Psoas muscle (tissue), 8 donors: ENCODE measurements around the gene SSBP3. TPM values are rescaled to one million over a fixed set of nuclear protein-coding genes. Genes with fewer than 3 reads are reported as not detected.
A peak's percentile ranks its signal among the peaks of the same experiment; 100 is the strongest.

Experiments
- ATAC-seq, 4 donors: fragments of 200-7000 bp; cut with Tn5 transposase; one replicate each; pipeline ENCODE4 v1.9.1; 2020; ENCODE audit warnings: moderate library complexity in 3 of 4, mild to moderate bottlenecking in 2 of 4
- DNase-seq, 2 donors: peaks; one replicate each; pipeline ENCODE4 v3.0.0-alpha.2; 2020
- H3K27ac ChIP-seq: fragments of 200-600 bp; one replicate; pipeline ENCODE4 v1.8.0; 2022
- H3K27me3 ChIP-seq, 3 donors: fragments of 200-600 bp in 1 of 3; one replicate each; pipeline versions ENCODE4 v1.6.1 to v1.8.0; 2013 to 2022; ENCODE audit warnings: low read length in 2 of 3, mild to moderate bottlenecking in 2 of 3, moderate library complexity in 1 of 3; ENCODE audit not compliant: insufficient read depth in 3 of 3
- H3K36me3 ChIP-seq, 2 donors: fragments of 200-600 bp in 1 of 2; one replicate each; pipeline versions ENCODE4 v1.6.1 to v1.8.0; 2013 to 2022; ENCODE audit warnings: low read depth in 1 of 2, mild to moderate bottlenecking in 1 of 2, moderate library complexity in 1 of 2; ENCODE audit not compliant: insufficient read depth in 1 of 2
- H3K4me1 ChIP-seq: fragments of 200-600 bp; one replicate; pipeline ENCODE4 v1.8.0; 2022
- H3K4me3 ChIP-seq: fragments of 200-600 bp; one replicate; pipeline ENCODE4 v1.8.0; 2022; ENCODE audit warnings: mild to moderate bottlenecking
- H3K9me3 ChIP-seq: fragments of 200-600 bp; one replicate; pipeline ENCODE4 v1.8.0; 2022
- WGBS, 3 donors: extraction: QIAGEN DNeasy Blood & Tissue Kit; methylation state at CpG; one replicate each; pipeline versions ENCODE4 v1.1.6 to v1.1.7; 2013; 5-methylcytosine and 5-hydroxymethylcytosine counted together
- intact Hi-C, 2 donors: fragments of 100-400 bp; cut with DNase I; formaldehyde crosslinking; loops; one replicate each; pipeline versions ENCODE4 v1.11.0 to v1.14.2; 2022
- polyA plus RNA-seq, 3 donors: library from polyadenylated mRNA; stranded (reverse); fragments of 200-250 nt; gene quantifications; one replicate each; pipeline ENCODE4 v1.2.3, GENCODE V29; 2013
- total RNA-seq, 4 donors: library from RNA; stranded (reverse); fragmentation: NEBNext Ultra II Directional in 2 of 4; extraction: Animal tissue kit (Norgen Biotek cat#: 25700) in 2 of 4; gene quantifications; one replicate each; pipeline versions ENCODE4 v1.2.1 to v1.2.4, GENCODE V29; 2021 to 2023
- TF ChIP-seq, protein P1 (sequence below): fragments of 200-600 bp; IDR thresholded peaks from one replicate; pipeline ENCODE4 v1.8.0; 2022; ENCODE audit warnings: antibody characterized with exemption
- donor health status: healthy with polysubstance abuse.
- donor health status: DM: no; HTN: no; CAD: no; lungs with moderate emphysema.
- donor health status: Bipolar disorder and iron deficiency.
- donor health status: healthy.
- donor health status: DM: yes; HTN: yes; CAD: no.
- donor health status: DM: no; HTN: no; CAD: no.
- donor health status: DM: no; HTN: no; CAD: no.
- donor health status: DM: yes; HTN: yes; CAD: no.

SSBP3 gene
- total and polyA plus RNA-seq, 7 donors: 7.9 to 24.2 (median 21.6) TPM

DNA sequence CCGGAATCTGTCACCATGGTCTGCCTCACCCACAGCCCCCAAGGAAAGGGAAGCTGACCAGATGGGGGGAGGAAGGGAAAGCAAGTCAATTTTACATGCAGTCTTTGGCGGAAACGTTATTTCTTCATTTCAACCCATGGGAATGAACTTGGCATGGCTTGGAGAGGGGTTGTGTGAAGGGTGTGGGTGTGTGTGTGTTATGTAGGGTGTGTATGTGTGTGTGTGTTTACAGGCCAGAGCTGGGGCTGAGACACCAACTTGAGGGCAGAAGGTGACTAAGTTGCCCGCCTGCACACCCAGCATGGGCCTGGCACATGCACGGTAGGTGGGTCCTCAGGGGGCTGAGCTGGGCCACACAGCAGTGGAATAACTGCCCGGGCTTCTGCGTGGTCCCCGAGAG lies 141.1 kb downstream of the SSBP3 start:
- ATAC-seq: peak in 1 of 4 donors; percentile 11
- intact Hi-C loops: loop anchor here in 1 of 2 donors (5.0 kb wide), 1 partner anchor 48 kb away; no protein-coding TSS in a partner anchor
- no peak overlapping the region for H3K27ac ChIP-seq
- no peaks in the 10 kb centered on the region for H3K36me3 ChIP-seq
- peaks cover 19% of the 10 kb centered on the region for H3K4me1 ChIP-seq
- TF ChIP-seq, protein P1, sequence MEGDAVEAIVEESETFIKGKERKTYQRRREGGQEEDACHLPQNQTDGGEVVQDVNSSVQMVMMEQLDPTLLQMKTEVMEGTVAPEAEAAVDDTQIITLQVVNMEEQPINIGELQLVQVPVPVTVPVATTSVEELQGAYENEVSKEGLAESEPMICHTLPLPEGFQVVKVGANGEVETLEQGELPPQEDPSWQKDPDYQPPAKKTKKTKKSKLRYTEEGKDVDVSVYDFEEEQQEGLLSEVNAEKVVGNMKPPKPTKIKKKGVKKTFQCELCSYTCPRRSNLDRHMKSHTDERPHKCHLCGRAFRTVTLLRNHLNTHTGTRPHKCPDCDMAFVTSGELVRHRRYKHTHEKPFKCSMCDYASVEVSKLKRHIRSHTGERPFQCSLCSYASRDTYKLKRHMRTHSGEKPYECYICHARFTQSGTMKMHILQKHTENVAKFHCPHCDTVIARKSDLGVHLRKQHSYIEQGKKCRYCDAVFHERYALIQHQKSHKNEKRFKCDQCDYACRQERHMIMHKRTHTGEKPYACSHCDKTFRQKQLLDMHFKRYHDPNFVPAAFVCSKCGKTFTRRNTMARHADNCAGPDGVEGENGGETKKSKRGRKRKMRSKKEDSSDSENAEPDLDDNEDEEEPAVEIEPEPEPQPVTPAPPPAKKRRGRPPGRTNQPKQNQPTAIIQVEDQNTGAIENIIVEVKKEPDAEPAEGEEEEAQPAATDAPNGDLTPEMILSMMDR: no peak
- H3K27me3 ChIP-seq: no peaks in the 10 kb centered on the region
- no peak for DNase-seq
- no peaks in the 10 kb centered on the region for H3K9me3 ChIP-seq
- WGBS, 3 donors: 83 to 86% (median 84%) methylated on average over 8 of the region's 8 CpGs
- no peak overlapping the region for H3K4me3 ChIP-seq

DNA sequence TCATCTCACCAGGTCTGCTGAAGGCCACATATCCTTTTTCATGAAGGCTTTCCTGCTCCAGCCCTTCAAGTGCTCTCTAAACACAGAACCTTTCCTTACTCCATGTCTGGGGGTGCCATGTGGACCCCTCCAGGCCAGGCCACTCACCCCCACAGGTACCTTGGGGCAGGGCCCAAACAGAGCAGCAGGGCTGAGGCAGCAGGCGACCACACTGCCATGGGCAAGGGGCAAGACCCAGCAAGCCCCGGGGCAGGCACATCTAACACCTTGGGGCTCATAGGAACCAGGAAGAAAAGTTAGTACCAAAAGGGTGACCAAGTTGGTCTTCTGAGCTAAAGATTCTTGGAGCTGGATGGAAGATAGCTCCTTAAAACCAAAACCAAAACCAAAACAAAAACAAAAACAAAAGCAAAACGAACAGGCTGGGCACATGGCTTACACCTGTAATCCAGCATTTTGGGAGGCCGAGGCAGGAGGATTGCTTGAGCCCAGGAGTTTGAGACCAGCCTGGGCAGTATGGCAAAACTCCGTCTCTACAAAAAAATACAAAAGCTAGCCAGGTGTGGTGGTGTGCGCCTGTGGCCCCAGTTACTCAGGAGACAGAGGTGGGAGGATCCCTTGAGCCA lies 142.5 kb downstream of the SSBP3 start:
- H3K9me3 ChIP-seq: no peaks in the 10 kb centered on the region
- no peaks in the 10 kb centered on the region for H3K27me3 ChIP-seq
- H3K36me3 ChIP-seq: no peaks in the 10 kb centered on the region
- 73 to 85% (median 84%) methylated on average over 6 of the region's 6 CpGs for WGBS, 3 donors
- ATAC-seq (no peak), DNase-seq (no peak)
- no peak overlapping the region for H3K27ac ChIP-seq
- intact Hi-C loops: no loop called here
- TF ChIP-seq, protein P1: no peak
- H3K4me1 ChIP-seq: peaks cover 21% of the 10 kb centered on the region
- H3K4me3 ChIP-seq: no peak overlapping the region

DNA sequence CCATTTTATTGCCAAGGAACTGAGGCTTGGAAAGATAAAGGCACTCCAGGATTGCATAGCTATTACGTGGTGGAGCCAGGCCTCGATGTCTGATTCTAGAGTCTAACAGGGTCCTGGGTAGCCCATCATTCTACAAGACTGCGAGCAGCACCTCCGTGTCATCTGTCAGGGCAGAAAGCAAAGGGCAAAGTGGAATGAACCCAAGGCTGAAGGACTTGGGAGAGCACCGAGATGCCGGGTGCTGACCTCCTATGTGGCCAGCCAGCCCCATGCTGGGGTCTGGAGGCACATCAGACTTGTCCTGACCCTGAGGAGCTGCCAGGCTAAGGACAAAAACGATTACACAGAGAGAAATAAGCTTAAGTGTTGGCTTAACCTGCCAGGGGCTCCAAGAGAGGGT lies 143.9 kb downstream of the SSBP3 start:
- Histone ChIP-seq H3K27ac (no peak overlapping the region), H3K36me3 (no peaks in the 10 kb centered on the region), H3K4me3 (no peak overlapping the region), H3K4me1 (peaks cover 16% of the 10 kb centered on the region), H3K27me3 (no peaks in the 10 kb centered on the region), H3K9me3 (no peaks in the 10 kb centered on the region)
- ATAC-seq (no peak), DNase-seq (no peak)
- intact Hi-C loops: no loop called here
- TF ChIP-seq, protein P1: no peak
- 90 to 92% (median 91%) methylated on average over 7 of the region's 7 CpGs for WGBS, 3 donors

DNA sequence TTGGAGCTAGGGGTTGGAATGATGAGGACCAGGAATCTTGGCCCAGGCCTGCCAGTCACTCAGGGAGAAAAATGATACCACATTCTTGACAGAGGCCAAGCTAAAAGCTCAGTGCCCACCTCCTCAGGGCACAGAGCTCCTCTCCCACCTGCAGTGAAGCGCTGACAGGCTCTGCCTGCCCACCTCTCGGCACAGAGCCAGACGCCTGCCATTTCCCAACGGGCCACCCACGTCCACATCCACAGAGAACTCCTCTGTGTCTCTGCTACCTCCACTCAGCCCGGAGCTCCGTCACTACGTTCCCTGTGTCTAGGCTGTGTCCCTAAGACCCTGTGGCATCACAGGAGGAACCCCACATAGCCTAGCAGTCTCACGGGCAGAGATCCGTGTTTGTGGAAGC lies 145.4 kb downstream of the SSBP3 start:
- DNase-seq (no peak), ATAC-seq (peak in 2 of 4 donors; percentile 9 to 21)
- no peaks in the 10 kb centered on the region for H3K36me3 ChIP-seq
- H3K9me3 ChIP-seq: no peaks in the 10 kb centered on the region
- no peak overlapping the region for H3K27ac ChIP-seq
- no peak overlapping the region for H3K4me3 ChIP-seq
- intact Hi-C loops: no loop called here
- H3K27me3 ChIP-seq: no peaks in the 10 kb centered on the region
- whole genome bisulfite sequencing, 3 donors: 78 to 91% (median 79%) methylated on average over 10 of the region's 10 CpGs
- TF ChIP-seq, protein P1: no peak
- peaks cover 16% of the 10 kb centered on the region for H3K4me1 ChIP-seq
